HG03139 (cell line): ENCODE results near the gene GRB2.
"Not testable (repeated sequence)": the region's sequence is repeated elsewhere in the genome, so short reads cannot be mapped to it uniquely, and the experiment has no call there.

Experiments
- ATAC-seq: cut with Tn5 transposase; IDR thresholded peaks from one replicate; pipeline ENCODE4 v1.9.1; 2021; ENCODE audit not compliant: unreplicated experiment

Gene GRB2

DNA sequence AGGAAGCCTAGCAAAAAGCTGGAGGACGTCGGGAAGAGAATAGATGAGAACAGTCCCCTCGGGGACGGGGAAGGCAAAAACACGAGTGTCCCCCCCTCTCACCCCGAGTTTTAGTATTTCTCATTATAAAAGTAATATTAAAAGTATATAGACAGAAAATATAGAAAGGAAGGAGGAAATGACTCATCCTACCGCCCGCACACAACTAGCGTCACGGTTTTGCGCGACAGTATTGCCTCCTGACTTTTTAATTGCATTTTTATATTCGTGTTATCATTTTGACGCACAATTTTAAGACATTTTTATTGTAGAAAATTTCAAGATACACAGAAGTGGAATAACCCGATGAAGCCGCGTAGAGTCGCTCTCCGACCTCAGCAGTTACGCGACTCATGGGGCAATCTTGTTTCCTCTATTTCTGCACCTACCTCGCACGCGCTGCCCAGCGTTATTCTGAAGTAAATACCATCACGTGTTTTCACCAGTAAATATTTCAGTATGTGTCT, 115.6 kb downstream of the GRB2 start:
- peak; percentile 10 for ATAC-seq

- peak; percentile 93 for ATAC-seq
Measured at GRCh38 chr17:75289115-75289831, 116.2 kb downstream of the GRB2 start, which contains the start of gene SLC25A19. Gene SLC25A19, minus strand, starts transcription at chr17:75289433. Its CDS starts 2,669 bp downstream, at chr17:75286764.

GRCh38 chr17:75288770-75289114, 116.7 kb downstream of the GRB2 start:
- ATAC-seq: peak; percentile 10

DNA sequence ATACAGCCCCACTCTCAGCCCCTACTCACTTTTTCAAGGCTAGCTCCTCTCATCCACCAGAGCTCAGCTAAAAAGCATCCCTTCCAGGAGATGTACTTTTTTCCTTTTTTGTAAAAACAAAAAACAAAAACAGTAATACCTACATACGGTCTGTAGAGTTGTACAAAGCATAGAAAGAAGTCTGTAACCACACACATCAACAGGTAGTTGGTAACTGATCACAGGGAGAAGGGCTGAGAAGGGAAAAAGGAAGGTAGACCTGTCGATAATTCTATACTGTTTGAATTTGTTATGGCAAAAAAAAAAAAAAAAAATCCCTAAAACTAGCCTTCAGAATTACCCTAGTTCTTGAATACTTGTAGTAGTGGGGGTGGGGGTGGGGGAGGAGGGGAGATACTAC, 117.1 kb downstream of the GRB2 start:
- no peak for ATAC-seq

GRCh38 chr17:75287221-75287620, 118.3 kb downstream of the GRB2 start:
- no peak for ATAC-seq

DNA sequence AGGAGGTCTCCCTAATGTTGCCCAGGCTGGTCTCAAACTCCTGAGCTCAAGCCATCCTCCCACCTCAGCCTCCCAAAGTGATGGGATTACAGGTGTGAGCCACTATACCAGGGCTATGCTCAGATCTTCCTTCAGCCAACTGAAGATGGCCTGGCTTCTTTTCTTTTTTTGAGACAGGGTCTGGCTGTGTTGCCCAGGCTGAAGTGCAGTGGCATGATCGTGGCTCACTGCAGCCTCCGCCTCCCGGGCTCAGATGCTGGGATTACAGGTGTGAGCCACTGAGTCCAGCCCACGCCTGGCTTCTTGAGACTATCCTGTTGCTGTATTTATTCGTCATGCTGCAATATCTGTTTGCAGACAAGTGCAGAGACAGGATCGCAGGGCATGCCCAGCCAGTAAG, 120.4 kb downstream of the GRB2 start:
- ATAC-seq: no peak

GRCh38 chr17:75280189-75280588, 125.3 kb downstream of the GRB2 start:
- ATAC-seq: not testable (repeated sequence)

GRCh38 chr17:75277664-75278071, 127.8 kb downstream of the GRB2 start:
- ATAC-seq: no peak

DNA sequence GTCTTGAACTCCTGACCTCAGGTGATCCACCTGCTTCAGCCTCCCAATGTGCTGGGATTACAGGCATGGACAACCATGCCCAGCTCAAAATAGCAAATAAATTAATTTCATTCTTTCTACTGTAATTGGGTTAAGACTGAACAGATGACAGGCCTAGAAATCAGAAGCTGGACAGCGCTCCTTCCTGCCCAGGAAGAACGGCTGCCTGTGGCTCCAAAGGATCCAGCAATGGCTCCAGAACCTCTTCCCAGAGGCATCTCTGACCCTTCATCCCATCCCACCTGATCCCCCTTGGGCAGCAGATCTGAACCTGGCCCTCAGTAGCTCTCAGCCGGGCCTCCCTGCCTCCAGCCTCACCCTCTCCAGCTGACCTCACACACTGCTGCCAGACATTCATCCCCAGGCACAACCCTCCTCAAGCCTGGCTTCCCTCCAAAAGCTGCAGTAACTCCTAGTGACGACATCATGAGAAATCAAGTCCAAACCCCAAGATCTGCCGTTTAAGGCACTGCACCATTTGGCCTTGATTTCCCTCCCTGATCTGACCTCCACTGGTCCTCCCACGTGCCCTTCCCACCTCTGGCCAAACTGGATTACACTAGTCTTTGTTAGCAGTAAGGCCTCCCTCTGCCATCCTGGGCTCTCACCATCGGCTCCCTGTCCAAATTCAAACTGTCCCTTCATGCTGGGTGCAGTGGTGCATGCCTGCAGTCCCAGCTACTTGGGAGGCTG, 131.3 kb downstream of the GRB2 start:
- ATAC-seq: no peak

- no peak for ATAC-seq
Measured at GRCh38 chr17:75272848-75273184, 132.7 kb downstream of the GRB2 start.

DNA sequence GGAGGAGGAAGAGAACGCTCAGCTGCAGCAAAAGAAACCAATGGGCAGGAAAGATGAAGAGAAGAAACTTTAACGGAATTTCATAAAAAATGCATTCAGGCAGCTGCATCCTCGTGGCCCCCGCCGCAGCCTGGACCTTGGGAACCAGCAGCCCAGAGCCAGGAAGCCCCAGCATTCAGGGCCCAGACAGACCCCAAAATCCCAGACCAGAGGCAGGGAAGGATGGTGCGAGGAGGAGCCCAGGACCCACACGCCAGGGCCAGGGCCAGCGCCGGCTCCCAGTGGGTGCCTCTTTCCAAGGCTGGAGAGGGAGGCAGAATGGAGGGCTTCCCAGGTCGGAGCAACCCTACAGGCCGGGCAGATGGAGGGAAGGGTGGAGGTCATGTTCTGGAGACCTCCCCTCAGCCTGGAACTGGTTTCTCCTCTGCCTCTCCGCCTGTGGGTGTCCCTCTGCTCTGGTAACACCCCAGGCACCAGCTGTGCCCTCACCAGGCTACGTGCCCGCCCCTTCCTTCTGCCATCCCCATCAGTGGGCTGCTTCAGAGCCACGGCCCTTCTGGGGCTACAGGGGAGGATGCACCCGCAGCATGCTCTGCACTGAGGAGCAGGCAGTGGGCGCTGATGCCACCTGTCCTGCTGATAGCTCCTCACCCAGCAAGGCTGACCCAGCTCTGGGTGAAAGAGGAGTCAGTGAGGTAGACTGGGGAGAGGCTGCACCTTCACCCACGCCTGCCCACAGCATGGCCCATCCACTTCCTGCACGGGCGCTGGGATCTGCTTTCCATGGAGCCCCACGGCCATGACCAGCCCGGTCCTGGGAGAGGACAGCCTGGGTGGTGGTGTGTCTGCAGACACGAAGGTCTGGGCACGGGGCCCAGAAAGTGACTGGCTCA, 133.3 kb downstream of the GRB2 start:
- ATAC-seq: no peak

GRCh38 chr17:75271233-75271954, 134.1 kb downstream of the GRB2 start:
- peak; percentile 62 for ATAC-seq

- peak; percentile 13 for ATAC-seq
Measured at GRCh38 chr17:75270966-75271232, 134.6 kb downstream of the GRB2 start, which contains the start of gene MIF4GD. Gene MIF4GD, minus strand, starts transcription at chr17:75271231. Its CDS starts 1,036 bp downstream, at chr17:75270195.

DNA sequence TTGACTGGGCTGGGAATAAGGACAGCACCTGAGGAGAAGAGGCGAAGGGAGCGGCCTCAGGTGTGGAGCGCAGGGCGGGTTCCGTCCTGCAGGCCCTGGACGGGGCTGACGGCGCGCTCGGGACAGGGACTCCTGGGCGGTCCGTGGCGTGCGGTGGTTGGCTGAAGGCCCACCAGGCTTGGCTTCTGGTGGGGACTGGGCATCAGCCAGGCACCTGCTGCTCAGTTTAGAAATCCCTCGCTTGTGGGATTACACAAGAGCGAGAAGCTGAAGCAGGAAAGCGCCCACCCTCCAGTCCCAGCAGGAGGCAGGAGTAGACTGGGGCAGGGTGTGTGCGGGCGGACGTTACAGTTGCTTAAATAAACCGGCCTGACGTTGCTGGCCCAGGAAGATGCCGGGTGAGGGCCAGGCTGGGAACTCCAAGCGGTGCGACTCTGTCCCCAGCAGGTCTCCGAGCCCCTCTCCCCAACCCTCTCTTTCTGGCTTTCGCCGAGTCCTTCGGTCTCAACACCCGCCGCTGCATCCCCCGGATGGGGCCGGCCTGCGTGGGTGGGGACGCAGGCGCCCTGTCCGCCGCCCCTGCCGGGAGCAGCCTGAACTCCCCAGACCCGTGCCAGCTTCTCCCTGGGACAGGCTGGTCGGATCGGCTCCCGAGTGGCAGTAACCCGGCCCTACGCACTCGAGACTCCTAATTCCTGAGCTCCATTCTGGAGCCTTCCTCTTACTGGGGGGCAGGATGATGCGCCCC, 135.1 kb downstream of the GRB2 start:
- ATAC-seq: peak; percentile 33

DNA sequence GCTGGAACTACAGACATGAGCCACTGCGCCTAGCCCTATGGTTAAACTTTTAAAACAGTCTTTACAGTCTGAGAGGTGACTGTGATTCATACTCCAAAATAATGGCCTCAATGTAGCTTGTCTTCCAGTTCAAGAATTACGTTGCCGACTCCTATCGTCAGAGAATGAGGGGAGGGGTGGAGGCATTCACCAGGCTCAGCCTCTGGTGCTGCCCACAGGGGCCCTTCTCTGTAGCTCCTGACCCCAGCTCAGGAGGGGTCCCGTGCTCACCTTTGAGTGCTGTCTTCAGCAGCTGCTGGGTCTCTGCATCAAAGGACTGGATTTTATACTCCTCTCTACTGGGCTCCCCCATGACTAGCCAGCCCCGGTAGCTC, 135.6 kb downstream of the GRB2 start:
- no peak for ATAC-seq
